OCI-LY1 (cell line): ENCODE data around the gene WNT9A.

Experiments
- H2AFZ ChIP-seq: fragments of 200-600 bp; sonication (generic), shearing (Covaris generic); 2 replicates; pipeline ENCODE4 v1.6.0; 2014; ENCODE audit warnings: antibody characterized with exemption, mild to moderate bottlenecking, low read length
- H3F3A ChIP-seq: fragments of 200-600 bp; sonication (generic), shearing (Covaris generic); 2 replicates; pipeline ENCODE4 v1.6.0; 2014; ENCODE audit warnings: mild to moderate bottlenecking, antibody characterized with exemption, low read length, moderate library complexity; ENCODE audit not compliant: insufficient read depth
- H3K27ac ChIP-seq: fragments of 200-600 bp; sonication (generic); 2 replicates; pipeline ENCODE4 v1.5.1; 2014; ENCODE audit warnings: low read length, mixed run types, mild to moderate bottlenecking, low read depth; ENCODE audit not compliant: poor library complexity, severe bottlenecking
- H3K27me3 ChIP-seq: fragments of 200-600 bp; sonication (generic); 2 replicates; pipeline ENCODE4 v1.6.0; 2014; ENCODE audit warnings: antibody characterized with exemption, mild to moderate bottlenecking, low read length, moderate library complexity; ENCODE audit not compliant: insufficient read depth
- H3K36me3 ChIP-seq: fragments of 200-600 bp; sonication (generic); 2 replicates; pipeline ENCODE4 v1.6.1; 2014; ENCODE audit warnings: mild to moderate bottlenecking, antibody characterized with exemption, low read length, moderate library complexity, mixed read lengths; ENCODE audit not compliant: insufficient read depth
- H3K4me1 ChIP-seq: fragments of 200-600 bp; sonication (generic); 2 replicates; pipeline ENCODE4 v1.5.1; 2014; ENCODE audit warnings: mild to moderate bottlenecking, low read length, moderate library complexity; ENCODE audit not compliant: insufficient read depth, severe bottlenecking
- H3K4me2 ChIP-seq: fragments of 200-600 bp; sonication (generic), shearing (Covaris generic); 2 replicates; pipeline ENCODE4 v1.6.1; 2014; ENCODE audit warnings: low read length
- H3K4me3 ChIP-seq: fragments of 200-600 bp; sonication (generic); 2 replicates; pipeline ENCODE4 v1.5.1; 2014; ENCODE audit warnings: low read length, low read depth, mild to moderate bottlenecking, mixed read lengths; ENCODE audit not compliant: poor library complexity, severe bottlenecking
- H3K79me2 ChIP-seq: fragments of 200-600 bp; shearing (Covaris generic); 2 replicates; pipeline ENCODE4 v1.6.1; 2016; ENCODE audit warnings: mixed run types, low read length, mixed read lengths; ENCODE audit not compliant: insufficient read depth
- H3K9ac ChIP-seq: fragments of 200-600 bp; sonication (generic), shearing (Covaris generic); 2 replicates; pipeline ENCODE4 v1.6.1; 2014; ENCODE audit warnings: mild to moderate bottlenecking, low read length, mixed read lengths
- H3K9me2 ChIP-seq: fragments of 200-600 bp; sonication (generic), shearing (Covaris generic); 2 replicates; pipeline ENCODE4 v1.6.1; 2014; ENCODE audit warnings: low read depth, mild to moderate bottlenecking, low read length, mixed read lengths
- H3K9me3 ChIP-seq: fragments of 200-600 bp; shearing (Covaris generic); 2 replicates; pipeline ENCODE4 v1.6.1; 2014; ENCODE audit warnings: low read length, mixed read lengths
- H4K20me1 ChIP-seq: fragments of 200-600 bp; sonication (generic), shearing (Covaris generic); 2 replicates; pipeline ENCODE4 v1.6.0; 2016; ENCODE audit warnings: mild to moderate bottlenecking, low read length; ENCODE audit not compliant: insufficient read depth
- EZH2 ChIP-seq: fragments of 200-600 bp; sonication (generic), shearing (Covaris generic); IDR thresholded peaks from 2 replicates; pipeline ENCODE4 v1.8.0; 2017; ENCODE audit warnings: borderline replicate concordance, mixed run types, mild to moderate bottlenecking, antibody characterized with exemption, low read length, moderate library complexity, mixed read lengths
- TF ChIP-seq, protein P1 (sequence below): fragments of 200-600 bp; sonication (generic), shearing (Covaris generic); IDR thresholded peaks from 2 replicates; pipeline ENCODE4 v1.5.1; 2017; ENCODE audit warnings: mild to moderate bottlenecking, antibody characterized with exemption, low read length, moderate library complexity, mixed read lengths

The WNT9A gene

DNA sequence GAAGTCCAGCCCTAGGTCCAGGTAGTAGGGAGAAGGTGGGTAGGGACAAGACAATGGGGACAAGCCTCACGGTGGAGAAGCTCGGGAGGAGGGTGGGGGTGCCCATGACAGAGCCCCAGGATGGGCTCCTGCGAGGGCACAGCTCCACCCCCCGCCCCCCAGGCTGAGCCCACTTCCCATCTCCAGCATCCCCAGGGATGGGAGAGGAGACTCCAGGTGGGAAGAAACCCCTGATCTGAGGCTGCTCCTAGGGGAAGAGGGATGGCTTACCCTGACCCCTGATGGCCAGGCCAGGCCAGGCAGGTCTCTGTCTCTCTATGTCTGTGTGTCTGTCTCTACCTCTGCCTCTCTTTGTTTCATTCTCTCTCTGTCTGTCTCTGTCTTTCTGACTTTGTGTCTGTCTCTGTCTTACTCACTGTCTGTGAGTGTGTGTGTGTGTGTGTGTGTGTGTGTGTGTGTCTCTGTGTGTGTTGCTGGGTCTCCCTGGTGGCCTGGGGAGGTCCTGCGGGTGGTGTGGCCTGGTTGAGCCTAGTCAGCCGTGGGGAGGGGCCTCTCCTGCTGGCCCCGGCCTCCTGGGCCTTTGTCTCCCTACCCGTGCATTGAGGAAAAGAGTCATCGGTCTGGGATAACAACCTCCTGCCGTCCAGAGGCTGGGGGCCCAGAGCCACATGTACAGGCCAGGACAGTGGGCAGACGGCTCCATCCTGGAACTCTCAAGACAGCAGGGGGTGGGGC, 45.7 kb downstream of the WNT9A start:
- Histone ChIP-seq H3K4me1 (no peaks in the 10 kb centered on the region), H3K4me2 (no peak overlapping the region), H4K20me1 (no peaks in the 10 kb centered on the region), H3K9me2 (no peaks in the 10 kb centered on the region), H3K36me3 (no peaks in the 10 kb centered on the region), H3K27ac (no peak overlapping the region), H3K27me3 (no peaks in the 10 kb centered on the region), H2AFZ (no peak overlapping the region), H3K79me2 (no peaks in the 10 kb centered on the region), H3K9ac (no peak overlapping the region), H3F3A (no peaks in the 10 kb centered on the region), H3K4me3 (no peak overlapping the region), H3K9me3 (no peaks in the 10 kb centered on the region)
- TF ChIP-seq, protein P1, sequence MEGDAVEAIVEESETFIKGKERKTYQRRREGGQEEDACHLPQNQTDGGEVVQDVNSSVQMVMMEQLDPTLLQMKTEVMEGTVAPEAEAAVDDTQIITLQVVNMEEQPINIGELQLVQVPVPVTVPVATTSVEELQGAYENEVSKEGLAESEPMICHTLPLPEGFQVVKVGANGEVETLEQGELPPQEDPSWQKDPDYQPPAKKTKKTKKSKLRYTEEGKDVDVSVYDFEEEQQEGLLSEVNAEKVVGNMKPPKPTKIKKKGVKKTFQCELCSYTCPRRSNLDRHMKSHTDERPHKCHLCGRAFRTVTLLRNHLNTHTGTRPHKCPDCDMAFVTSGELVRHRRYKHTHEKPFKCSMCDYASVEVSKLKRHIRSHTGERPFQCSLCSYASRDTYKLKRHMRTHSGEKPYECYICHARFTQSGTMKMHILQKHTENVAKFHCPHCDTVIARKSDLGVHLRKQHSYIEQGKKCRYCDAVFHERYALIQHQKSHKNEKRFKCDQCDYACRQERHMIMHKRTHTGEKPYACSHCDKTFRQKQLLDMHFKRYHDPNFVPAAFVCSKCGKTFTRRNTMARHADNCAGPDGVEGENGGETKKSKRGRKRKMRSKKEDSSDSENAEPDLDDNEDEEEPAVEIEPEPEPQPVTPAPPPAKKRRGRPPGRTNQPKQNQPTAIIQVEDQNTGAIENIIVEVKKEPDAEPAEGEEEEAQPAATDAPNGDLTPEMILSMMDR = no peak
- TF ChIP-seq EZH2 = no peak

DNA sequence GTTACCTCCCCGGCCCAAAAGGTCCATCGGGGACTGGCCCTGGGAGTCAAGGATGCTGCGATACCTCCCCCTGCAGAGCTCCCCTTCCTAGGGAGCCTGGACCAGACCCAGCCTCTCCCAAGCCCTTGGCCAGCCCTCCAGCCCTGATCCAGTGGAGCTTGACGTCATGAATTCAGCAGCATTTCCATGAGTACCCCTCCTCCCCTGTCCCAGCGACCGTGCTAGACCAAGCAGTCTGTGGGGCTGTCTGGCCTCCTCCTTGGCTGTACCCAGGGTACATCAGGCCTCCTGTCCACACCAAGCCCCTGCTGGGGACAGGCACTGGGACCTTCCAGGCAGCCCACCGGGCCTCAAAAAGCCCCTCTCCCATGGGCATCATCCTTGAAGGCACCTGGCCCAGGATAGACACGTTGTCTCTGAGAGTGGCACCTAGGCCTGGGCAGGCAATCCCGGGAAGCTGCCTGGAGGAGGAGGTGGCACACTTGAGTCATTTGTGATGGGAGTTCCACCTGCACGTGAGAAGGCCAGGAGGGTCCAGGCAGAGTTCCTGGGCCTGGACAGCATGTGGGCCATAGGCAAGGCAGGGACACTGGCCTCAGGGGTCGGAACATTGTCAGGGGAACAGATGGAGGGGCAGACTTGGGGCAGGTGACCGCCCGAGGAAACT, 46.4 kb downstream of the WNT9A start:
- Histone ChIP-seq H3K79me2 (no peaks in the 10 kb centered on the region), H3K9me2 (no peaks in the 10 kb centered on the region), H3K27me3 (no peaks in the 10 kb centered on the region)

DNA sequence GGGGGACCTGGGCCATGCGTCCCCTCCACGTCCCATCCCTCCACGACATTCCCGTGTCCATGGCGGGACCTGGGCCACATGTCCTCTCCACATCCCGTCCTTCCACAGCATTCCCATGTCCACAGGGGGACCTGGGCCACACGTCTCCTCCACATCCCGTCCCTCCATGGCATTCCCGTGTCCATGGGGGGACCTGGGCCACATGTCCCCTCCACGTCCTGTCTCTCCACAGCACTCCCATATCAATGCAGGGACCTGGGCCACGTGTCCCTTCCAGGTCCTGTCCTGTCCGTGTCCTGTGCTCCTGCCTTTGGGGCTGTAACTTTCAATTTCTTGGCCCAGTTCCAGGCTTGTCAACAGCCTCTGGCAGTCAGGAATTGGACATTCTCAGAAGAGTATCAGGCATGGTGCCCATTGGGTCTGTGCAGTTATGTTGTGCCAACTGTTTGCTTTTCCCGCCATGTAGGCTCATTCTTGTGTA, 47.1 kb downstream of the WNT9A start:
- Histone ChIP-seq H3K79me2 (no peaks in the 10 kb centered on the region), H3K4me2 (no peak overlapping the region), H4K20me1 (no peaks in the 10 kb centered on the region), H2AFZ (no peak overlapping the region), H3K4me3 (no peak overlapping the region), H3K27ac (no peak overlapping the region), H3F3A (no peaks in the 10 kb centered on the region), H3K4me1 (no peaks in the 10 kb centered on the region), H3K9me2 (no peaks in the 10 kb centered on the region), H3K9me3 (no peaks in the 10 kb centered on the region), H3K27me3 (no peaks in the 10 kb centered on the region), H3K9ac (no peak overlapping the region), H3K36me3 (no peaks in the 10 kb centered on the region)
- TF ChIP-seq, protein P1 = no peak
- no peak for TF ChIP-seq EZH2

More for the DNA sequence above, 46.4 kb downstream of the WNT9A start:
- no peak overlapping the region for H3K9ac ChIP-seq
- no peak for TF ChIP-seq EZH2
- TF ChIP-seq, protein P1 = no peak
- H4K20me1 ChIP-seq = no peaks in the 10 kb centered on the region
- no peak overlapping the region for H3K27ac ChIP-seq
- H3K9me3 ChIP-seq = no peaks in the 10 kb centered on the region
- H3K4me1 ChIP-seq = no peaks in the 10 kb centered on the region
- no peak overlapping the region for H2AFZ ChIP-seq
- no peaks in the 10 kb centered on the region for H3K36me3 ChIP-seq
- no peak overlapping the region for H3K4me3 ChIP-seq
- no peak overlapping the region for H3K4me2 ChIP-seq
- H3F3A ChIP-seq = no peaks in the 10 kb centered on the region
